Tibial nerve (tissue), 3 donors: ENCODE results near the gene AMBRA1.

Experiments
- POLR2A ChIP-seq, 2 donors: fragments of 450-650 bp; IDR thresholded peaks; one replicate each; pipeline ENCODE4 v1.6.1; 2017; ENCODE audit warnings: antibody characterized with exemption in 2 of 2, mild to moderate bottlenecking in 2 of 2, moderate library complexity in 2 of 2
- TF ChIP-seq, protein P1 (sequence below), 5 experiments: fragments of 200-600 bp in 3 of 5; fragments of 450-650 bp in 2 of 5; sonication (generic) in 3 of 5; IDR thresholded peaks; one replicate each; pipeline ENCODE4 v1.5.1; 2016 to 2019; ENCODE audit warnings: antibody characterized with exemption in 5 of 5, mild to moderate bottlenecking in 3 of 5, moderate library complexity in 2 of 5

DNA sequence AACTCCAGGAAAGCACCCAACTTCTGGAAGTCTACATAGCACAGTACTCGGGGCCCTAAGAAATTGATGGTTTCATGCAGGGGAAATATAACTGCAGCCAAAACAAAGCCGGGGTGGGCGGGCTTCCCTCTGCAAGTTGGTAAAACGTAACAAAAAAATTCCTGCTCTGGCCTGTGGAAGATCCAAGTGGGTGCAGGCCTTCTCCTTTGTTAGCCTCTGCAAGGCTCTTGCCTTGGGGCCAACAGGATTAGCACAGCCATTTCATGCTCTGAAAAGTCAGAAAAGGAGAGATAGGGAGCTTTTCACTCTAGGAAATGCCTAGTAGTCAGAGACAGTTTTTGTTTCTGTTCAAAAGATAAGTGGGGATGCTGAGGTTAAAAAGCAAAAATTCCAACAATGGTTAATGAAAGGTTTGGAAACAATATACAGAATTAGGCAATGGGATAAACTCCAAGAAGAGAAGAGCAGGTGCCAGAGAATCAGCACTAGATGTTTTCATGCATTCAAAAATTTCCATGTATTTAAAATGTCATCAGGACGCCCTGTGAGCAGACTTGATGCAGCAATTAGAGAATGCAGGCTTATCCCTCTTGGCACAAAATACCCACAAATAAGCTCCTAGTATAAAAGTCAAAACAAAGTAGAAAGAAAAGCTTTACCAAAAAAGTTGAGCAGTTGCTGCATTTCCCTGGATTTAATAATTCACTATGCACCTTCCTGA is 130.0 kb downstream of the AMBRA1 start:
- TF ChIP-seq, protein P1, sequence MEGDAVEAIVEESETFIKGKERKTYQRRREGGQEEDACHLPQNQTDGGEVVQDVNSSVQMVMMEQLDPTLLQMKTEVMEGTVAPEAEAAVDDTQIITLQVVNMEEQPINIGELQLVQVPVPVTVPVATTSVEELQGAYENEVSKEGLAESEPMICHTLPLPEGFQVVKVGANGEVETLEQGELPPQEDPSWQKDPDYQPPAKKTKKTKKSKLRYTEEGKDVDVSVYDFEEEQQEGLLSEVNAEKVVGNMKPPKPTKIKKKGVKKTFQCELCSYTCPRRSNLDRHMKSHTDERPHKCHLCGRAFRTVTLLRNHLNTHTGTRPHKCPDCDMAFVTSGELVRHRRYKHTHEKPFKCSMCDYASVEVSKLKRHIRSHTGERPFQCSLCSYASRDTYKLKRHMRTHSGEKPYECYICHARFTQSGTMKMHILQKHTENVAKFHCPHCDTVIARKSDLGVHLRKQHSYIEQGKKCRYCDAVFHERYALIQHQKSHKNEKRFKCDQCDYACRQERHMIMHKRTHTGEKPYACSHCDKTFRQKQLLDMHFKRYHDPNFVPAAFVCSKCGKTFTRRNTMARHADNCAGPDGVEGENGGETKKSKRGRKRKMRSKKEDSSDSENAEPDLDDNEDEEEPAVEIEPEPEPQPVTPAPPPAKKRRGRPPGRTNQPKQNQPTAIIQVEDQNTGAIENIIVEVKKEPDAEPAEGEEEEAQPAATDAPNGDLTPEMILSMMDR (IDR thresholded peaks at IDR 0.05), result no peak
- no peak for TF ChIP-seq POLR2A (IDR thresholded peaks at IDR 0.05)
